ENCODE measurements around the gene MTUS2. TPM values are rescaled to one million over a fixed set of nuclear protein-coding genes. Genes with fewer than 3 reads are reported as not detected.

Gene MTUS2
- total RNA-seq, 4 donors from 2014 or later, result 0.16 to 0.75 (median 0.24) TPM

- no peaks in the 10 kb centered on the region for H3K36me3 ChIP-seq
- WGBS, 2 donors (ENCODE audit: low coverage in 1 of 2), result 43 to 89% methylated on average over 1 of the region's 1 CpG
- H3K4me3 ChIP-seq, result no peak overlapping the region
- no peak for DNase-seq
- in situ Hi-C loops (cut with MboI; ENCODE audit: low pct_ligation_motif_present in 1 of 4, low pct_unique_long_range_greater_than_20kb in 1 of 4, low sequenced_read_pairs in 3 of 4), result no loop called here
- no peak overlapping the region for H3K27ac ChIP-seq
- no peaks in the 10 kb centered on the region for H3K4me1 ChIP-seq
- no peaks in the 10 kb centered on the region for H3K27me3 ChIP-seq
- no peak for TF ChIP-seq POLR2A (IDR thresholded peaks at IDR 0.05)
- no peak for TF ChIP-seq EP300 (IDR thresholded peaks at IDR 0.05; ENCODE audit: low read depth)
- no peak for TF ChIP-seq CTCF (IDR thresholded peaks at IDR 0.05)
- no peak for TF ChIP-seq POLR2AphosphoS5 (IDR thresholded peaks at IDR 0.05)
- intact Hi-C loops (cut with DNase I; ENCODE audit: low total_unique reads), result no loop called here
- peaks cover 0 to 10% of the 10 kb centered on the region in 2 donors for H3K9me3 ChIP-seq
Measured at GRCh38 chr13:29137995-29138394, 317.9 kb downstream of the MTUS2 start.

GRCh38 chr13:29140277-29140676, 320.1 kb downstream of the MTUS2 start:
- Histone ChIP-seq H3K4me1 (no peaks in the 10 kb centered on the region), H3K36me3 (no peaks in the 10 kb centered on the region), H3K27me3 (no peaks in the 10 kb centered on the region), H3K9me3 (peaks cover 0 to 10% of the 10 kb centered on the region in 2 donors), H3K4me3 (no peak overlapping the region), H3K27ac (peak overlapping the region in 2 of 4 donors; percentile 15 to 20)
- intact Hi-C loops (cut with DNase I; ENCODE audit: low total_unique reads) (no loop called here), in situ Hi-C loops (cut with MboI; ENCODE audit: low pct_ligation_motif_present in 1 of 4, low pct_unique_long_range_greater_than_20kb in 1 of 4, low sequenced_read_pairs in 3 of 4) (no loop called here)
- no peak for DNase-seq
- WGBS, 2 donors (ENCODE audit: low coverage in 1 of 2), result 20 to 39% methylated on average over 1 to 4 of the region's 4 CpGs
- TF ChIP-seq EP300 (IDR thresholded peaks at IDR 0.05; ENCODE audit: low read depth), result peak; percentile 62
- TF ChIP-seq POLR2AphosphoS5 (IDR thresholded peaks at IDR 0.05), result peak in 2 of 3 donors; percentile 44 to 75
- no peak for TF ChIP-seq POLR2A (IDR thresholded peaks at IDR 0.05)
- TF ChIP-seq CTCF (IDR thresholded peaks at IDR 0.05), result no peak

- Histone ChIP-seq H3K27ac (no peak overlapping the region), H3K27me3 (no peaks in the 10 kb centered on the region), H3K36me3 (no peaks in the 10 kb centered on the region), H3K4me3 (no peak overlapping the region), H3K9me3 (no peaks in the 10 kb centered on the region), H3K4me1 (no peaks in the 10 kb centered on the region)
- intact Hi-C loops (cut with DNase I; ENCODE audit: low total_unique reads) (no loop called here), in situ Hi-C loops (cut with MboI; ENCODE audit: low pct_ligation_motif_present in 1 of 4, low pct_unique_long_range_greater_than_20kb in 1 of 4, low sequenced_read_pairs in 3 of 4) (no loop called here)
- WGBS, 2 donors (ENCODE audit: low coverage in 1 of 2), result 78 to 86% methylated on average over 1 of the region's 1 CpG
- DNase-seq, result no peak
- no peak for TF ChIP-seq POLR2AphosphoS5 (IDR thresholded peaks at IDR 0.05)
- TF ChIP-seq POLR2A (IDR thresholded peaks at IDR 0.05), result no peak
- TF ChIP-seq EP300 (IDR thresholded peaks at IDR 0.05; ENCODE audit: low read depth), result no peak
- TF ChIP-seq CTCF (IDR thresholded peaks at IDR 0.05), result no peak
Measured at GRCh38 chr13:29143847-29144246, 323.7 kb downstream of the MTUS2 start.

- Histone ChIP-seq H3K27ac (no peak overlapping the region), H3K9me3 (peaks cover 6 to 7% of the 10 kb centered on the region in 2 donors), H3K36me3 (no peaks in the 10 kb centered on the region), H3K4me1 (no peaks in the 10 kb centered on the region), H3K27me3 (no peaks in the 10 kb centered on the region), H3K4me3 (no peak overlapping the region)
- intact Hi-C loops (cut with DNase I; ENCODE audit: low total_unique reads), result no loop called here
- in situ Hi-C loops (cut with MboI; ENCODE audit: low pct_ligation_motif_present in 1 of 4, low pct_unique_long_range_greater_than_20kb in 1 of 4, low sequenced_read_pairs in 3 of 4), result no loop called here
- TF ChIP-seq EP300 (IDR thresholded peaks at IDR 0.05; ENCODE audit: low read depth) (no peak), POLR2AphosphoS5 (IDR thresholded peaks at IDR 0.05) (no peak), CTCF (IDR thresholded peaks at IDR 0.05) (no peak), POLR2A (IDR thresholded peaks at IDR 0.05) (no peak)
- no peak for DNase-seq
- 52 to 88% methylated on average over 2 of the region's 2 CpGs for WGBS, 2 donors (ENCODE audit: low coverage in 1 of 2)
Measured at GRCh38 chr13:29154390-29154789, 334.3 kb downstream of the MTUS2 start.
